Hepatocyte (in vitro differentiated cells): ENCODE results near the gene CERS1.

Experiments used
- CTCF ChIP-seq: fragments of 200-600 bp; sonication (generic); IDR thresholded peaks from 2 replicates; pipeline ENCODE4 v1.5.1; 2016; ENCODE audit warnings: antibody characterized with exemption, mild to moderate bottlenecking; ENCODE audit not compliant: poor library complexity
- EZH2 ChIP-seq: fragments of 200-600 bp; sonication (generic); IDR thresholded peaks from 2 replicates; pipeline ENCODE4 v1.6.1; 2016; ENCODE audit warnings: antibody characterized with exemption, mild to moderate bottlenecking, borderline replicate concordance
- EZH2phosphoT487 ChIP-seq: fragments of 200-600 bp; sonication (generic); IDR thresholded peaks from one replicate; pipeline ENCODE4 v1.6.1; 2018; ENCODE audit warnings: antibody characterized with exemption, mild to moderate bottlenecking, low read depth, moderate library complexity; ENCODE audit not compliant: unreplicated experiment, severe bottlenecking

GRCh38 chr19:18831524-18832305 lies 64.2 kb downstream of the CERS1 start, which contains the start of gene UPF1:
- TF ChIP-seq CTCF (no peak), EZH2phosphoT487 (no peak), EZH2 (no peak)
